NCI-H2029 treated with DMSO at 0.1 percent for 48 hours (cell line): ENCODE results near the gene PPM1F.
"Not testable (repeated sequence)": the region's sequence is repeated elsewhere in the genome, so short reads cannot be mapped to it uniquely, and the experiment has no call there.

Experiments
- DNase-seq: peaks from one replicate; lab custom pipeline; 2025; lab: John Stamatoyannopoulos, UW

Gene PPM1F

DNA sequence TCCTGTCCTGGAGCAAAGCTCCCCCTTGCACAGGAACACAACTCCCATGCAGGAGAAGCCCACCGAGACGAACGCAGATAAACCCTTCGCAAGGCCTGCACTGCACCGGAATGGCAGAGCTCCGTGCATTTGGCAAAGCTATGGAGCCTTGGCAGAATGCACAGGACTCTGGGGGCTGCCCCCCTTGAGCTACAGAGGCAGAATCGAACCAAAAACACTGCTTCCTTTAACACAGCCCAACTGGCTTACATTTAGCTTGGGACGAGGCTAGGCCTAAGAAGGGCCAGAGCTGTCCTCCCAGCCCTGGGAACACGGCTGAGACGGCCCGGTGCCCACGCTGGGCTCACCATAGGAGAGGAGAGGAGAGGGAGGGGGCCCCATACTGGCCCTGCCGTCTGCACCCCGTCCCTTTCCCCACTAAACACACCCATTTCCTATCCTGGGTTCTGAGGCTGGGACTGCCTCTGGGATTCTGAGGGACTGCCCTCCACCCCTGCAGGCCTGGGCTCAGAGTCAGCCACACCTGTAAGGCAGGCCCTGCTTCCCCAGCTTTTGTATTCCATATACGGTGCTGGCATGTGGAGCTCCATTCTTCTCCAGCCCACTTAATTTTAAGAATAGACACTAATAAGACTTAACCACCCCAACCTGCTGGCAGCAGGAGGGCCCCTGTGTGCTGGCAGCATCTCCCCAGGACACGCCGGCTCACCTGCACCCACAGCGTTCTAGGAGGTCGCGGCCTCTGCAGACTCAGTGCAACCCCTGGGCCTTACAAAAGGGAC, 32.9 kb downstream of the PPM1F start:
- no peak for DNase-seq

DNA sequence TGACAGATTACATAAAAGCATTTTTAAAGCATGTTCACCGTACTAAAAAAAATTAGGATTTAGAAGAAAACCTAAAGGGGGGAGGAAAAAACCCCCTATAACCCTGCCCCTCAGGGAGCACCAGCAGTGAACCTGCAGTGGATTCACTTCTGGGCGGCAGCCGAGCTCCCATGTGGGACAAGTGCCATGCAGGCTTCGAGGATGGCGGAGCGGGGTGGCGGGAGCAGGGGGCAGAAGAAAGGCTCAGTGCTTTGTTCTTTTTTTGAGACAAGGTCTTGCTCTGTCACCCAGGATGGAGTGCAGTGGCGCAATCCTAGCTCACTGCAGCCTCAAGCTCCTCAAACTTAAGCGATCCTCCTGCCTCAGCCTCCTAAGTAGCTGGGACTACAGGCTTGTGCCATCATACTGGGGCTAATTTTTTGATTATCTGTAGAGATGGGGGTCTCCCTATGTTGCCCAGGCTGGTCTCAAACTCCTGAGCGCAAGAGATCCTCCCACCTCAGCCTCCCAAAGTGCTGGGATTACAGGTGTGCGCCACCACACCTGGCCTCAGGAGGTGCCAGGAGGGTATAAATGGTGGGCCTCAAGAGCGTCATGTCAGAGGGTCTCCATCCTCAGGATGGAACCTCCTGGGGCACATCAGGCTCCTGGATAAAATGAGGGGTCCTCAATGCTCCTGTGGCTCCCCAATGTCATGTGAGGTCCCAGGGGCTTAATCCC, 34.0 kb downstream of the PPM1F start:
- DNase-seq: no peak

DNA sequence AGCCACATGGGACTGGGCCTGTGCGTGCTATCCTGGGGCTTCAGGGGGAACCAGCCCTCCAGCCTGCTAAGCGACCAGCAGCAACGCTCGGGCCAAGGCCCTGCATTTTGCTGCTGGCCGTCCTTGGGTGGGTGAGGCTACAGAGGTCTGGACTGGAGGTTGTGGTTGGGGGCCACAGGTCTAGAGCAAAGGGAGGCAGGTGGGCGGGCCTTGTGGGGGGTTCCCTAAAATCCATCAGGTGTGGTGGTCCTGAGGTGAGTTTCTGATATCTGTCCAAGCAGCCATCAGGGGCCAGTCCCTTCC, 34.7 kb downstream of the PPM1F start:
- no peak for DNase-seq

DNA sequence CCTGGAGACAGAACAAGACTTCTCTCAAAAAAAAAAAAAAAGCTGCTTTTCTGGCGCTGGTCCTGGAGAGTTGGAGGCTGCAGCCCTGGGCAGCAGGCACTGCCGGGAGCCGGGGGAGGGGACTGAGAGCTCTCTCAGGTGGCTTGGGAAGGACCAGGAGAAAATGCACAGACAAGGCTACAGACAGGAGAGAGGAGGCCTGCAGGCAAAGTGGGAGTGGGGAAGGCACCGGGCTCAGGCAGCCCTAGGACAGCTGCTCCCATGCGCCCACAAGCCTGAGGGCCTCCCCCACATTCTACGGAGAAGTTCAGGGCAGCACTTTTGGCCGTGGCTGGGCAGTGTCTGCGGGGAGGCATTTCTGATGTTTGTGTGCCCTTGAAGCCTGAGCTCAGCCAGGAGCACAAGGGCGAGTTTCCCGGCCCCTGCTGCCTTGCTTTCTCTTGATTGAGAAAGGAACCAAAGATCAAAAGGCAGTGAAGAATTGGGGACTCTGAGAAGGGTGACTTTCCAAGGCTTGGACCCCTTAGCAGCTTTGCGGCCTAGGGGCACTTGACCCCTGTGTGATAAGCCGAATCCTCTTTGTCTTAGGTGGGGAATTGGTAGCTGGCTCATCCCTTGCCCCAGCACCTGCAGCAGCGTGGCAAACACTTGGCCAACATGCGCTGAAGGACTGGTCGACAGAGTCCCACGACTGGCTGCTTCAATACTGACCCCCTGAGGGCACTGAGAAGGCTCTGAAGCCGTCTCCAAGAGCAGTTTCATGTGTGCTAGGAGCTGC, 35.3 kb downstream of the PPM1F start:
- DNase-seq: no peak

- DNase-seq: no peak
Measured at GRCh38 chr22:21916309-21916918, 36.2 kb downstream of the PPM1F start.

DNA sequence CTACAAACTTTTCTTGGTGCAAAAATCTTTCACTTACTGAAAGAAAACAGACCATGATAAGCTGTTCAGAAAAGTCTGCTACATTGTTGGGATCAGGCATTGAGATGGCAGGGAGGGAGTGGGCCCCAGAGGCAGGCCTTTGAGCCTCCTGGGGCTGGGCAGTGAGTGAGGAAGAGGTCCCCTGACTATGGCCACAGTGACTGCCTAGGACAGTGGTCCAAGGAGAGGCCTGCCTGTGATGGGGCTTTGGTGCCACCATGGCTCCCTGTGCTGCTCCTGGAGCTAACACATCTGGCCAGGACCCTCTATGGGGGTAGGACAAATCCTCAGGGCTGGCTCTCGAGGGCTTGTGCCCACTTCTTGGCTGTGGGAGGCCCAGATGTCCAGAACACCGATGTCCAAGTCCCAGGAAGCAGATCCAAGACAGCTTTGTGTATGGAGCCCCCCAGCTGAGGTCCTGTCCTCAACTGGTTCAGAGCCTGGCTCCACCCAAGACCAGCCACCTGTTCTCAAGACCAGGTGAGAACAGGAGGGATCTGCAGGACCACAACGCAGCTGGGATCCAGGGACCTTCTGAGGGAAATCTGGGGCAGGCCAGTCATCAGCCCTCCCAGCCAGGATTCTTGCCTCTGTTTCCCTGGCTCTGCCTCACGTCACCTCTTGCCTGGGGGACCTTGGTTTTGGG, 36.9 kb downstream of the PPM1F start:
- DNase-seq: no peak

- not testable (repeated sequence) for DNase-seq
Measured at GRCh38 chr22:21914033-21914642, 38.5 kb downstream of the PPM1F start.

GRCh38 chr22:21910367-21910766, 42.3 kb downstream of the PPM1F start:
- DNase-seq: not testable (repeated sequence)

- no peak for DNase-seq
Measured at GRCh38 chr22:21909871-21910270, 42.8 kb downstream of the PPM1F start.

DNA sequence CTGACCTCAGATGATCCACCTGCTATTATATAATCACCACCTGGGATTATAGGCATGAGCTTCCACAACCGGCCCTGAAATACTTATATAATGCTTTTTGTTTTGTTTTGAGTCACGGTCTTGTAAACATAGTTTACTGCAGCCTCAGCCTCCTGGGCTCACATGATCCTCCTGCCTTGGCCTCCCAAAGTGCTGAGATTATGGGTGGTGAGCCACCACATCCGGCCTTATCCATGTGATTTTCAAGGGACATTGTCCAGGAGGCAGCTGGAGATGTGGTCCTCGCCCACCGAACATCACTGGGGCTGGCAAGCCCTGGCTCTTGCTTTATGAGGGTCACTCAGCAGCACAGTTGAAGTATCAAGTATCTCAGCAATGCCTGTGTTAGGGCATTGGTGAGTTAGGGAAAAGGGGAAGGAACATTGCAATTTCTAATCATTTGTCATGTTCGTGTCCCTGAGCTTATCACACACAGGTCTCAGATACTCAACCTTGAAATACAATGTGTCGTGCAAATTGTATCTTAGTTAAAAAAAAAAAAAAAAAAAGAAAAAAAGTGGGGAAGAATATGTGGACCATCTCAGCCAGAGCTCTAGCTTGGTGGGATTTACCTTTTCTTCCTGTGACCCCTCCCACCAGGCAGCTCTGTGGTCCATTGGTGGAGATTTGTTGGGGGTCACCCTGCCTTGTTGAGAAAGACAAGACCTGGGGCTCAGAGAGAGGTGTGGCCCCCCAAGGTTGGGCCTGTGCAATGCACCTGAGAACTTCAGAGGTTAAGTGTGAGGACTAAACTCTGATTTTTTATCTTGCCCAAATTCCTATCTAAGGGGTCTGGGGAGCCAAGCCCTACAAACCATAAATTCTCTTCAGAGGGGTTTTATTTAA, 44.8 kb downstream of the PPM1F start:
- DNase-seq: no peak

GRCh38 chr22:21905234-21905633, 47.4 kb downstream of the PPM1F start:
- not testable (repeated sequence) for DNase-seq

GRCh38 chr22:21904250-21904789, 48.3 kb downstream of the PPM1F start:
- no peak for DNase-seq

DNA sequence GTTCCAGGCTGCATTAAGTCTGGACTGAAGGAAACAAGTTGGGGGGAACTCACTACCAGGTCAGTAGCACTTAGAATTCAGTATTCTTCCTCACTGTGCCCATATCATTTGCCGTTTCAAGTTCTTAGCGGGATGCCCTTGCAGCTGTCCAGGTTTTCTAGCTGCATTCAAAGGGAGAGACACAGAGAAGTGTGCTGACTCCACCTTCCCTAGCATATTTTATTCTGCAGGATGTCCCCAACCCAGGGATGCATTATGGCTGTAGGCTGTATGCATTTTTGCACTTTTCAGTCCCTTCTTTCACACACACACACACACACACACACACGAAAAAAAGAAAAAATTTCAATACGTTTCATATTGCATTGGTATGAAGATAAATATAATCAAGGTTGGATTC, 49.4 kb downstream of the PPM1F start:
- DNase-seq: no peak

DNA sequence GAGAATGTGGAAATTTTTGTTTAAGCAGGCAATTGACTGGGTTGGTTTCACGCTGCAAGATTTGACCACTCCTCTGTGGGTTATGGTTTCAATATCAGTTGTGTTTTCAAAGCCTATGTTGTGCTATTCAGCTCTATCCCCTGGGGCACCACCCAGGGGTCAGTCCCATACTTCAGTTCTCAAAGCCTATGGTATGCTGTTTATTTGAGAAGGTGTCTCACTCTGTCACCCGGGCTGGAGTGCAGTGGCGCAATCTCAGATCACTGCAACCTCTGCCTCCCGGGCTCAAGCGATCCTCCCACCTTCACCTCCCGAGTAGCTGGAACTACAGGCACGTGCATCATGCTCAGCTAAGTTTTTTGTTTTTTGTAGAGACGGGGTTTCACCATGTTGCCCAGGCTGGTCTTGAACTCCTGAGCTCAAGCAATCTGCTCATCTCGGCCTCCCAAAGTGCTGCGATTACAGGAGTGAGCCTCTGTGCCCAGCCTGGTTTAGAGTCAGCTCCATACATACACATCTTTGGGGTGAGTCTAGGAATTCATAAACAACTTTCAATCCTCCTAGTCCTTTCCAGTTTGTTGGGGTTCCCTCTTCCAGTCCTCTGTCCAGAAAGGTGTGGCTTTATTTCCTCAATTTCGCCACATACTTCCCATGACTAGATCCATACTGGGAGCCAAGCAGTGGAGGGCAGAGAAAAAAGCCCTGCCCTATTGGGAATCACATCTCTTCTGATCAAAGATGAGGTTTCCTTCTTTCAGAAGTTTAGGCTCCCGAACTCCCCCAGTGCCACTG, 50.2 kb downstream of the PPM1F start:
- DNase-seq: no peak

DNA sequence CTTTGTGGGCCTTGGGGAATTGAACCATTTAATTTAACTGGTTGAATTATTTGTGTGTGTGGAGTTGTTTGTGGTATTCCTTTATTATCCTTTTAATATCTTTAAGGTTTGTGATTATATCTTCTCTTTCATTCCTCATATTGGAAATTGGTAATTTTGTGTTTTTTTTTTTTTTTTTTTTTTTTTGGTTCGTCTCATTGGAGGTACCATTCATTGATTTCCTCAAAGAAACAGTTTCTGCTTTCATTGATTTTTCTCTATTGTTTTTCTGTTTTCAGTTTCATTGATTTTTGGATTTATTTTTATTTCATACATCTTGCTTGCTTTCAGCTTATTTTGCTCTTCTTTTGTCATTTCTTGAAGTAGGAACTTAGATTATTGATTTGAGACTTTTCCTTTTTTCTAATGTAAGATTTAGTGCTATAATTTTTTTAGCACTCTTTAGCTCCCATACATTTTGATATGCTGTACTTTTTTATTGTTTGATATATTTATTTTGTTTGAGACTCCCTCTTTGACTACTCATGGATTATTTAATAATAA, 54.2 kb downstream of the PPM1F start:
- DNase-seq: no peak

GRCh38 chr22:21896951-21897513, 55.6 kb downstream of the PPM1F start:
- no peak for DNase-seq

- not testable (repeated sequence) for DNase-seq
Measured at GRCh38 chr22:21896275-21896674, 56.4 kb downstream of the PPM1F start.

- no peak for DNase-seq
Measured at GRCh38 chr22:21894799-21895198, 57.8 kb downstream of the PPM1F start.
